Measurements from ENCODE around the gene NAV2. TPM values are rescaled to one million over a fixed set of nuclear protein-coding genes. Genes with fewer than 3 reads are reported as not detected.

The NAV2 gene
- total and polyA plus RNA-seq, 9 donors = 25.7 to 70.6 (median 46.1) TPM

DNA sequence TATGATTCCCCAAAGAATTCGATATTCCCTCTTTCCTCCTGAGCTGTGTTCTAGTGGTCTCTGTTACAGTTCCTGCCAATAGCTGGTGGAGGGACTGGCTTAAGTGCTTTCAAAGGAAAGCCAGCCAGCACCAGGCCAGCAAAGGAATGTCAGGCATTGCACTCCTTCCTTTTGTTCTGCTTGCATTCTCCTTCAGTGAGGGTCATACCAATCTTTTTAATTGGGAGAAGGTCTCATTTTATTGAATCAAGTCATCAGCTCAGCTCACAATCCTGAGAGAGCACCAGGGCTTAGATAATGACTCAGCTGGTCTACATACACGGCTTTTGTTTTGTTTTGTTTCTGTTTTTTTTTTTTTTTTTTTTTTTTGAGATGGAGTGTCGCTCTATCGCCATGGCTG is 222.9 kb downstream of the NAV2 start:
- peaks cover 30% of the 10 kb centered on the region for H3K4me1 ChIP-seq (ENCODE audit: control insufficient read depth, insufficient read depth, low read length)
- H3K36me3 ChIP-seq (ENCODE audit: control insufficient read depth, insufficient read depth, low read length) = peaks cover 23% of the 10 kb centered on the region
- H3K4me3 ChIP-seq (ENCODE audit: low read length) = no peak overlapping the region
- no peak for DNase-seq
- no peaks in the 10 kb centered on the region for H3K9me3 ChIP-seq (replicated peaks; ENCODE audit: control insufficient read depth, low read depth, low read length)
- no peaks in the 10 kb centered on the region for H3K27me3 ChIP-seq (ENCODE audit: control insufficient read depth, insufficient read depth, low read length)
- 71% methylated on average over 1 of the region's 4 CpGs for WGBS (ENCODE audit: insufficient coverage)
- H3K27ac ChIP-seq (ENCODE audit: low read length) = no peak overlapping the region

DNA sequence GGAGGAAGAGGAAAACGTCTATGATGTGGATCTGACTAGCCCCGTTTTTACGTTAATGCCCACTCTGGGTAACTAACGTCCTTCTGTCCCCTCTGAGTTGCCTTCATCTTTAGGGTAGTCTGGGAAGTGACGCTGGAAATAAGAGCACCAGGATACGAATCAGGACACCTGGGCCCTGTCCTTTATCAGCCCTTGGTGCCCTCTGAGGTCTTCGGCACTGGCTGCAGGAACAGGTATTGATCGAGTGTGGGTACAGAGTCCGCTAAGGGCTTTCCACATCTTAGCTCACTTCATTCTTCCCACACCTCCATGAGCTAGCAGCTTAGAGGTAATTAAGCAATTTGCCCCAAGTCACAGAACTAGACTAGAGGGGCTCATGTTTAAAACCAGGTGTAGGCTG is 223.8 kb downstream of the NAV2 start:
- WGBS (ENCODE audit: insufficient coverage) = 79% methylated on average over 4 of the region's 9 CpGs
- Histone ChIP-seq H3K9me3 (replicated peaks; ENCODE audit: control insufficient read depth, low read depth, low read length) (no peaks in the 10 kb centered on the region), H3K36me3 (ENCODE audit: control insufficient read depth, insufficient read depth, low read length) (peaks cover 29% of the 10 kb centered on the region)

DNA sequence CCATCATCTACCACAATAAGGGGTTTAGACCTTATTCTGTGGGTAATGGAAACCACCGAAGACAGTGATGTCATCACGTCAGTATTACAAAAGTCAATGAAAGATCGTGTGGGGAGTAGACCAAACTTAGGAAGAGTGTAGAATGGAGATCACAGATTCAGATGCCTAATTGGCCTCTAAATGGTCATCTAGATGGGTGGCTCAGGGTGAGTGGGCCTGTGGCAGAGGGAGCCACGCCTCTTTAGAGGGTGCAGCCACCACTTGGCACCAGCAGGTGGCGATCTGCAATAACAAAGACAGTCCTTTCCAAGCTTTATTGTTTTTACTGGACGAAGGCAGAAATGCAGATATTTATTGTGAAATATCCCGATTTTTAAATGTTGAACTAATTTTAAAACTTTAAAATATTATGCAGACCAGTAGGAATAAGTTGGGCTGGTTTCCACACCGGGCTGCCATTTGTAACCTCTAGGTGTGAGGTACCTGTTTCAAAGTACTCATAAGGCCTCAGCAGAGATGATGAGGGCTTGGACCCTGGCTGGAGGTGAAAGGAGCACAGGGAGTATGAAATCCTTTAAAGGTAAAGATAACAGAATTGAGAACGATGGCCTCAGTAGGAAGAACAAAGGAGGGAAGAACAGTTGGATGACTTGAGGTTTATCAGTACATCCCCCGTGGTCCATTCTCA is 225.7 kb downstream of the NAV2 start:
- no peak for DNase-seq
- Histone ChIP-seq H3K9me3 (replicated peaks; ENCODE audit: control insufficient read depth, low read depth, low read length) (no peaks in the 10 kb centered on the region), H3K27me3 (ENCODE audit: control insufficient read depth, insufficient read depth, low read length) (no peaks in the 10 kb centered on the region), H3K36me3 (ENCODE audit: control insufficient read depth, insufficient read depth, low read length) (peaks cover 28% of the 10 kb centered on the region), H3K4me1 (ENCODE audit: control insufficient read depth, insufficient read depth, low read length) (peaks cover 10% of the 10 kb centered on the region), H3K27ac (ENCODE audit: low read length) (no peak overlapping the region), H3K4me3 (ENCODE audit: low read length) (no peak overlapping the region)
- 67% methylated on average over 7 of the region's 10 CpGs for WGBS (ENCODE audit: insufficient coverage)

More for the DNA sequence above, 223.8 kb downstream of the NAV2 start:
- Histone ChIP-seq H3K27ac (ENCODE audit: low read length) (no peak overlapping the region), H3K4me3 (ENCODE audit: low read length) (no peak overlapping the region), H3K4me1 (ENCODE audit: control insufficient read depth, insufficient read depth, low read length) (peaks cover 21% of the 10 kb centered on the region), H3K27me3 (ENCODE audit: control insufficient read depth, insufficient read depth, low read length) (no peaks in the 10 kb centered on the region)
- no peak for DNase-seq

DNA sequence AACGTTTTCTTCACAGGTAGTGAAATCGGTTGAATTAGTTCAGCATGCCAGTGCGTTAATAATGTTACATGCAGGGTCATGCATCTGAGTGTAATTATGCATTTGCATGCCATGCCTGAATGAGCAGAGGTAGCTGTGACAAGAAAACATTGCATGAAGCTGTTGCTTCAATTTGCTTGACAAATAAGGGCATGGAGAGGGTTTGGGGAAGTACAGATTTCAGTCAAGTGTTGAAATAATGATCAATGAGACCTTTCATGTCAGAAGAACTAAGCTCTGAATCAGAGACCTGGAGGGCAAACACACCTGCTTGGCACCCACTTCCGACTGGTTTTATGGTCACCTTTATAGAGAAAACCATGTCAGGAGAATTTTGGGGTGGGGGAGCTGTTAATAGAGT is 226.2 kb downstream of the NAV2 start:
- H3K27ac ChIP-seq (ENCODE audit: low read length) = no peak overlapping the region

DNA sequence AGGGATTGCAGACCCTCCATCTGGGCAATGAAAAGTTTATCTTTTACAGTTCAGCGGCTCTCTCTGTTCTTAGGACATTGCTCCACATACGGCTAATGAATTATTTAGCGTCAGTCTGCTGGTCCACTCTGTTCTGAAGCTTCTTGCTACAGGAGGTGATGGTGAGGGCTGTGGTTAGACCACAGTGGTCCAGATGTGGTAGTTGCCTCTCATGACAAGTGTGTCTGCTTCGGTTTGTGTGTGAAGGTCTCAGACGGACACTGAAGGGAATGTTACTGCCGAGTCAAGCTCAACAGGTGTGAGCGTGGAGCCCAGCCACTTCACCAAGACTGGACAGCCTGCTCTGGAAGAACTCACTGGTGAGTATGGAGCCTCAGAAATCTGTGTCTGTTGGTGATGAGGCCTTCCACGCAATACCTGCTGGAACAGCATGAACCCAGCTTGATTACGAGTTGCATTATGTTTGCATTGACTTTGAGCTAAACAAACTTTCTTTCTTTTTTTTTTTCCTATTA is 226.8 kb downstream of the NAV2 start:
- DNase-seq = no peak
- Histone ChIP-seq H3K36me3 (ENCODE audit: control insufficient read depth, insufficient read depth, low read length) (peaks cover 19% of the 10 kb centered on the region), H3K27ac (ENCODE audit: low read length) (no peak overlapping the region), H3K9me3 (replicated peaks; ENCODE audit: control insufficient read depth, low read depth, low read length) (no peaks in the 10 kb centered on the region), H3K4me3 (ENCODE audit: low read length) (no peak overlapping the region), H3K27me3 (ENCODE audit: control insufficient read depth, insufficient read depth, low read length) (no peaks in the 10 kb centered on the region), H3K4me1 (ENCODE audit: control insufficient read depth, insufficient read depth, low read length) (no peaks in the 10 kb centered on the region)
- 90% methylated on average over 9 of the region's 9 CpGs for WGBS (ENCODE audit: insufficient coverage)

More for the DNA sequence above, 226.2 kb downstream of the NAV2 start:
- Histone ChIP-seq H3K4me1 (ENCODE audit: control insufficient read depth, insufficient read depth, low read length) (peaks cover 4% of the 10 kb centered on the region), H3K9me3 (replicated peaks; ENCODE audit: control insufficient read depth, low read depth, low read length) (no peaks in the 10 kb centered on the region), H3K36me3 (ENCODE audit: control insufficient read depth, insufficient read depth, low read length) (peaks cover 24% of the 10 kb centered on the region), H3K4me3 (ENCODE audit: low read length) (no peak overlapping the region), H3K27me3 (ENCODE audit: control insufficient read depth, insufficient read depth, low read length) (no peaks in the 10 kb centered on the region)
- WGBS (ENCODE audit: insufficient coverage) = 77% methylated on average over 3 of the region's 4 CpGs
- no peak for DNase-seq

DNA sequence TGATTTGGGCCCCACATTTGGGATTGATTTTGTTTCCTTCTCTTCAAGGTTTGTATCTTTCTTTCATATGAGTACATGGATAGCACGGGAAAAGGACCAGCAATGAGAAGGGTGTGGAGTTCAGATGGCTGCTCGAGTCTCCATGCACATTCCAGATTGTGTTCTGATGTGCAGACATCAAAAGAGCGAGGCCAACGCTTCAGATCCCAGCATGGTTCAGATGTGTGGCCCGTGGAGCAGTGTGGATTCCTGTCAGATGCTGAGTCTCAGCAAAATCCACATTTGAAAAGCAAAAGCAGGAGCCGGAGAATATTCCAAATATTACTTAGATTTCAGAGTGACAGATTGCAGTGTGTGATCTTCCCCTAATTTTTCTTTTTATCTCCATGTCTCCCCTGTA is 228.2 kb downstream of the NAV2 start:
- WGBS (ENCODE audit: insufficient coverage) = 58% methylated on average over 5 of the region's 6 CpGs
- no peaks in the 10 kb centered on the region for H3K4me1 ChIP-seq (ENCODE audit: control insufficient read depth, insufficient read depth, low read length)
- H3K4me3 ChIP-seq (ENCODE audit: low read length) = no peak overlapping the region
- no peaks in the 10 kb centered on the region for H3K27me3 ChIP-seq (ENCODE audit: control insufficient read depth, insufficient read depth, low read length)
- peaks cover 13% of the 10 kb centered on the region for H3K36me3 ChIP-seq (ENCODE audit: control insufficient read depth, insufficient read depth, low read length)
- H3K27ac ChIP-seq (ENCODE audit: low read length) = no peak overlapping the region
- H3K9me3 ChIP-seq (replicated peaks; ENCODE audit: control insufficient read depth, low read depth, low read length) = no peaks in the 10 kb centered on the region
- no peak for DNase-seq

GRCh38 chr11:19946681-19947080 is 234.0 kb downstream of the NAV2 start:
- no peak overlapping the region for H3K4me3 ChIP-seq (ENCODE audit: low read length)
- no peaks in the 10 kb centered on the region for H3K9me3 ChIP-seq (replicated peaks; ENCODE audit: control insufficient read depth, low read depth, low read length)
- WGBS (ENCODE audit: insufficient coverage) = no CpG with 5 or more reads among the region's 1 CpG
- peaks cover 20% of the 10 kb centered on the region for H3K36me3 ChIP-seq (ENCODE audit: control insufficient read depth, insufficient read depth, low read length)
- no peaks in the 10 kb centered on the region for H3K4me1 ChIP-seq (ENCODE audit: control insufficient read depth, insufficient read depth, low read length)
- H3K27ac ChIP-seq (ENCODE audit: low read length) = no peak overlapping the region
- no peaks in the 10 kb centered on the region for H3K27me3 ChIP-seq (ENCODE audit: control insufficient read depth, insufficient read depth, low read length)
- DNase-seq = no peak

GRCh38 chr11:19947537-19948114 is 235.0 kb downstream of the NAV2 start:
- H3K4me1 ChIP-seq (ENCODE audit: control insufficient read depth, insufficient read depth, low read length) = no peaks in the 10 kb centered on the region
- 27% methylated on average over 3 of the region's 5 CpGs for WGBS (ENCODE audit: insufficient coverage)
- no peaks in the 10 kb centered on the region for H3K9me3 ChIP-seq (replicated peaks; ENCODE audit: control insufficient read depth, low read depth, low read length)
- no peak overlapping the region for H3K27ac ChIP-seq (ENCODE audit: low read length)
- H3K4me3 ChIP-seq (ENCODE audit: low read length) = no peak overlapping the region
- DNase-seq = peak; percentile 74
- no peaks in the 10 kb centered on the region for H3K27me3 ChIP-seq (ENCODE audit: control insufficient read depth, insufficient read depth, low read length)
- H3K36me3 ChIP-seq (ENCODE audit: control insufficient read depth, insufficient read depth, low read length) = peaks cover 20% of the 10 kb centered on the region

- no peak overlapping the region for H3K4me3 ChIP-seq (ENCODE audit: low read length)
- no peak overlapping the region for H3K27ac ChIP-seq (ENCODE audit: low read length)
- H3K4me1 ChIP-seq (ENCODE audit: control insufficient read depth, insufficient read depth, low read length) = peaks cover 4% of the 10 kb centered on the region
- DNase-seq = no peak
- H3K36me3 ChIP-seq (ENCODE audit: control insufficient read depth, insufficient read depth, low read length) = peaks cover 20% of the 10 kb centered on the region
- no peaks in the 10 kb centered on the region for H3K9me3 ChIP-seq (replicated peaks; ENCODE audit: control insufficient read depth, low read depth, low read length)
- no CpG with 5 or more reads among the region's 7 CpGs for WGBS (ENCODE audit: insufficient coverage)
- no peaks in the 10 kb centered on the region for H3K27me3 ChIP-seq (ENCODE audit: control insufficient read depth, insufficient read depth, low read length)
Observed at GRCh38 chr11:19949606-19950005, 237.0 kb downstream of the NAV2 start.

GRCh38 chr11:19951558-19952115 is 239.0 kb downstream of the NAV2 start:
- 0% methylated on average over 1 of the region's 6 CpGs for WGBS (ENCODE audit: insufficient coverage)
- peak; percentile 70 for DNase-seq
- no peaks in the 10 kb centered on the region for H3K27me3 ChIP-seq (ENCODE audit: control insufficient read depth, insufficient read depth, low read length)
- peaks cover 20% of the 10 kb centered on the region for H3K36me3 ChIP-seq (ENCODE audit: control insufficient read depth, insufficient read depth, low read length)
- H3K9me3 ChIP-seq (replicated peaks; ENCODE audit: control insufficient read depth, low read depth, low read length) = no peaks in the 10 kb centered on the region
- peaks cover 4% of the 10 kb centered on the region for H3K4me1 ChIP-seq (ENCODE audit: control insufficient read depth, insufficient read depth, low read length)
- no peak overlapping the region for H3K27ac ChIP-seq (ENCODE audit: low read length)
- H3K4me3 ChIP-seq (ENCODE audit: low read length) = no peak overlapping the region
